Activated CD4-positive, alpha-beta T cell treated with anti-CD3 and anti-CD28 coated beads, Interleukin-10, Interleukin-2, amounts not matched to agents 100 ng/mL and 50 ng/mL, durations not matched to agents 16 hours and 8 hours (primary cell): Measurements from ENCODE around the gene ECEL1.
A peak's percentile ranks its signal among the peaks of the same experiment; 100 is the strongest.
"Not testable (repeated sequence)": the region's sequence is repeated elsewhere in the genome, so short reads cannot be mapped to it uniquely, and the experiment has no call there.

Experiments
- DNase-seq: peaks from one replicate; pipeline ENCODE4 v3.0.0-alpha.2; 2020

Gene ECEL1

GRCh38 chr2:232438951-232439757 lies 48.5 kb downstream of the ECEL1 start:
- DNase-seq = peak; percentile 53

DNA sequence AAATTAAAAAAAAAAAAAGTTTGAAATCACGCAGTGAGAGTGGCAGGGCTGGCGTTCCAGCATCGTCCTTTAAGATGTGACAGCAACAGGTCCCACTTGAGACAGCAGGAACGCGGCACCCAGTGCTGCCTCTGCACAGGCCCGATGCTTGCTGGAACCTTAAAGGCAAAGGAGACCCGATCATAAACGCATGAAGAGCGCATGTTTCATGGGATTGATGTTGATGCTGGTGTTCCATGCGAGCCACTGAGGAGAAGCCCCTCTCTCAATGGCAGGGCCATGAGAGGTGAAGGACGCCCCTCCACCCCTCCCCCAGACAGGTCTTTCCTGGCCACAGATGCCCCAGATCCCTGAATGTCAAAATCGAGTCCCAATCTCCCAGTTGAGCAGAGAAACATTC lies 49.5 kb downstream of the ECEL1 start:
- no peak for DNase-seq

DNA sequence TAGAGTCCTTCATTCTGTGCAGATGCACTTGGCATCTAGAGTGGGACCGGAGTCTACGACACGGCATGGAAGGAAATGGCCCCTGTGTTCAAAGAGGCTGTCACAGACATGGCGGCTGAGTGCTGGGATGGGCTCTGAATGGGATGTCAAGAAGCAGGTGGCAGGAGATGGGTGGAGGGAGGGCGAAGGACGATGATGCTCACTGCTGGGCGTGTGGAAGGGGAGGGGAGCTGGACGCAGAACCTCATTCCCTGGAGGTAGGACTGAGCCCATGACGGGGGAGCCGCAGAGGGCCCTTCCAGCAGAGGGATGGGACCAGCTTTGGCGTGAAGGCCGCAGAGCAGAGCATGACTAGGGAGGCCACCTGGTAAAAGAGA lies 50.5 kb downstream of the ECEL1 start:
- no peak for DNase-seq

- DNase-seq = no peak
These were observed 51.0 kb downstream of the ECEL1 start for GRCh38 chr2:232436381-232437194.

GRCh38 chr2:232435805-232436204 lies 51.8 kb downstream of the ECEL1 start:
- no peak for DNase-seq

- no peak for DNase-seq
These were observed 52.3 kb downstream of the ECEL1 start for GRCh38 chr2:232435375-232435648.

DNA sequence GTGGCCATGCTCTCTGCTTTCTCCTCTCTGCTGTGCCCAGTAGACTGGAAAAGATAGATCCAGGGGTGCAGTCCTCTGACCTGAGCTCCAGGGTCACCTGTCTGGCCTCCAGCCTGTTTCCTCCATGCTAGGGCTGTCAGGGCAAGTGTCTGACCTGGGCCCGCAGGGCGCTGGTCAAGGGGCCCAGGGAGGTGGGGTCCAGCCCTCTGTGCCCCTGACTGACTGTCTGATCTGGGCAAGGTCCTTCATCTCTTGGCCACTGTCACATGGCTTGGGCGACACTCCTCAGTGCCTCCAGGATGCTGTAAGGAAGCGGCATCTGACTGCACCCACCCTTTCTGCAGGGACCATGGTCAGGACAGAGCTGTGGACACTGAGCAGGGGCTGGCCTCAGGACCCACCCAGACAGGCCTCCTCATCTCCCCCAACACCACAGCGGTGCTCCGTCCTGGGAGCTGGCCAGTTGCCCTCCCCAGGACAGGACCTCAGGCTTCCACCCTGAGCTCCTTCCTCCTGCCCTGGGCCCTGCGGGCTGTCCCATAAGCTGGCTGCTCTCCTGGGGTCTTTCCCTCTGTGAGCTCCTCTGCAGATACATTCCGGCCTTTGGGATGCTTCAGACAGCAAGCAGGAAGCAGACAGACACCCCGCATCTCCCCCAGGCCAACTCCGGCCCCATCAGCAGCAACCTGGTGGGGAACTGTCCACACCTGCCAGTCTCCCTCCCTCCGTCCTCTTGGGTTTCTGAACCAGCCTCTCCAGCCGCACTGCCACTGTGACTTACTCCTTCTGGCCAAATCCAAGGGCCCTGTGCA lies 52.9 kb downstream of the ECEL1 start:
- DNase-seq = no peak

DNA sequence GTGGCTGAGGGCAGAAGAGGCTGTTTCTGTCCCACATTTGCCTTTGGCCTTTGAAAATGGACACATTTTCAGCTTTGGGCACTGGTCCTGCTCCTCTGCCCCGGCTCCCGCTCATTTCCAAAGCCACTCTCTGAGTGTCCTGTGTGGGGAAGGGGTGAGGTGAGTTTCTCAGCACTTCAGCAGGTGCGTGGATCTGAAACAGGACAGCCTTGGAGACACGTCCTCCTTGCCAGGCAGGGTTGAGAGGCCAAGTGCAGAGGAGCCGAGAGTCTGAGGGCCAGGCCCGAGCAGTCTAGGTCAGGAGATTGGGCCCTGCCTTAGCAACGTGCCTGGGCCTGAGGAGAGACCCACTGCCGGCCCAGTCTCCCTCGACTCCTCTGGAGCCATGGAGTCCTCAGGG lies 53.5 kb downstream of the ECEL1 start:
- no peak for DNase-seq

- DNase-seq = not testable (repeated sequence)
These were observed 54.0 kb downstream of the ECEL1 start for GRCh38 chr2:232433622-232434021.

DNA sequence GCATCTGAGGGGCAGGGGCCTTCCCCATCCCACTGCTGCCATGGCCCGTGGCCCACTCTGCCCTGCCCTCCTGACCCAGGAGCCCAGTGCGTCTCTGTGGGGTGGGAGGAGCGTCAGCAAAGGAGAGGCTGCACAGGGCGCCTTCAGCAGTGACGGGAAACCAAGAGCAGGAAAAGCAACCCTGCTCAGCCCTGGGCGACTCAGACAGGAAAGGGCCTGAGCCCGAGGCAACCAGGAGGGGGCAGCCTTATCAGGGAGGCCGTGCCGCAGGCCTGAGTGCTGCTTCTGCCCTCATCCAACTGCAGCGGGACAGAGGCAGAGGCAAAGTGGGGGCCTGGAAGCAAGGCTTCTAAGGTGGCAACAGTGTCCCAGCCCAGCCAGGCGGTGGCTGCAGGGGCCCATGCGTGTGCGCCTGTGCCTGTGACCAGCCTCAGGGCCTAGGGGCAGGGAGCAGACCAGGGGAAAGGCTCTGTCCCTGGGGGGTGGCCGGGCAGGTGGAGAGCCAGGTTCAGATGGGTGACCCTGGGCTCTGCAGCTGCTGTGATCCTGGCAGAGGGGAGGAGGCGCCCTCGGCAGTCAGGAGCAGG lies 54.9 kb downstream of the ECEL1 start:
- no peak for DNase-seq

GRCh38 chr2:232431705-232432590 lies 55.7 kb downstream of the ECEL1 start:
- DNase-seq = no peak
